Lower leg skin (tissue), 3 donors: ENCODE data around the gene PDE7B.

Experiments
- POLR2A ChIP-seq, 2 donors: fragments of 450-650 bp; IDR thresholded peaks; one replicate each; pipeline ENCODE4 v1.6.1; 2016 to 2017; ENCODE audit warnings: antibody characterized with exemption in 2 of 2, mild to moderate bottlenecking in 1 of 2, moderate library complexity in 1 of 2
- TF ChIP-seq, protein P1 (sequence below), 3 donors: fragments of 450-650 bp; IDR thresholded peaks; one replicate each; pipeline ENCODE4 v1.5.1; 2016; ENCODE audit warnings: antibody characterized with exemption in 3 of 3, mild to moderate bottlenecking in 3 of 3, moderate library complexity in 2 of 3

DNA sequence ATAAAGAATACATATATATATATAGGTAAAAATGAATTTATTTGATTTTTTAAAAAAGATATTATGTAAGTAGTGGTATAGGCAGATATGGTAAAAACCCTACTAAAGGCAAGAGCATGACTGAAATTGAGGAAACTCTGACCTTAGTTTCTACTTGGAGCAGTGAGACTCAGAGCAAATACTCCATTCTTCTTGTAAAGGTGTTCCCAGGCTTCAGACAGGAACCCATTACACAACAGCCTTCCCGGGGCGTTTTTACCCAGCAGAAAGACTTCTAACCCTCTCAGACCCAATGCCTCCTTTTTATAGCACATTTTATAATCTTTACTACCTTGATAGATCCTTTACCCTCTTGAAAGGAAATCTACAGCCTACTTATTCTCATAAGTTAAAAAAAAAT, 274.1 kb downstream of the PDE7B start:
- TF ChIP-seq, protein P1, sequence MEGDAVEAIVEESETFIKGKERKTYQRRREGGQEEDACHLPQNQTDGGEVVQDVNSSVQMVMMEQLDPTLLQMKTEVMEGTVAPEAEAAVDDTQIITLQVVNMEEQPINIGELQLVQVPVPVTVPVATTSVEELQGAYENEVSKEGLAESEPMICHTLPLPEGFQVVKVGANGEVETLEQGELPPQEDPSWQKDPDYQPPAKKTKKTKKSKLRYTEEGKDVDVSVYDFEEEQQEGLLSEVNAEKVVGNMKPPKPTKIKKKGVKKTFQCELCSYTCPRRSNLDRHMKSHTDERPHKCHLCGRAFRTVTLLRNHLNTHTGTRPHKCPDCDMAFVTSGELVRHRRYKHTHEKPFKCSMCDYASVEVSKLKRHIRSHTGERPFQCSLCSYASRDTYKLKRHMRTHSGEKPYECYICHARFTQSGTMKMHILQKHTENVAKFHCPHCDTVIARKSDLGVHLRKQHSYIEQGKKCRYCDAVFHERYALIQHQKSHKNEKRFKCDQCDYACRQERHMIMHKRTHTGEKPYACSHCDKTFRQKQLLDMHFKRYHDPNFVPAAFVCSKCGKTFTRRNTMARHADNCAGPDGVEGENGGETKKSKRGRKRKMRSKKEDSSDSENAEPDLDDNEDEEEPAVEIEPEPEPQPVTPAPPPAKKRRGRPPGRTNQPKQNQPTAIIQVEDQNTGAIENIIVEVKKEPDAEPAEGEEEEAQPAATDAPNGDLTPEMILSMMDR (IDR thresholded peaks at IDR 0.05) = no peak
- no peak for TF ChIP-seq POLR2A (IDR thresholded peaks at IDR 0.05)
